Sigmoid colon (tissue), 7 donors: Measurements from ENCODE around the gene ASTL. TPM values are rescaled to one million over a fixed set of nuclear protein-coding genes. Genes with fewer than 3 reads are reported as not detected.

ENCODE experiments used
- DNase-seq: peaks from one replicate; pipeline ENCODE4 v3.0.0-alpha.2; 2019
- H3K27ac ChIP-seq, 4 donors: fragments of 200-600 bp; sonication (generic); one replicate each; pipeline ENCODE4 v1.5.1; 2016 to 2019; ENCODE audit warnings: mild to moderate bottlenecking in 1 of 4
- H3K27me3 ChIP-seq, 3 donors: fragments of 200-600 bp; sonication (generic); one replicate each; pipeline ENCODE4 v1.5.1; 2019; ENCODE audit warnings: mild to moderate bottlenecking in 1 of 3
- H3K36me3 ChIP-seq, 4 donors: fragments of 200-600 bp; sonication (generic); one replicate each; pipeline ENCODE4 v1.5.1; 2016 to 2019
- H3K4me1 ChIP-seq, 4 donors: fragments of 200-600 bp; sonication (generic); one replicate each; pipeline ENCODE4 v1.5.1; 2017 to 2019
- H3K4me3 ChIP-seq, 4 donors: fragments of 200-600 bp; sonication (generic); one replicate each; pipeline ENCODE4 v1.5.1; 2017 to 2019; ENCODE audit warnings: mild to moderate bottlenecking in 2 of 4, moderate library complexity in 1 of 4
- H3K9me3 ChIP-seq, 4 donors: fragments of 200-600 bp in 3 of 4; sonication (generic) in 3 of 4; one replicate each; pipeline versions ENCODE4 v1.5.1 to v1.6.1; 2013 to 2019
- EP300 ChIP-seq, 4 donors: sonication (generic); formaldehyde crosslinking; IDR thresholded peaks; one replicate each; pipeline ENCODE4 v1.6.1; 2017; ENCODE audit warnings: antibody characterized with exemption in 4 of 4
- POLR2A ChIP-seq, 2 donors: fragments of 450-650 bp; IDR thresholded peaks; one replicate each; pipeline ENCODE4 v1.6.1; 2016; ENCODE audit warnings: antibody characterized with exemption in 2 of 2, mild to moderate bottlenecking in 2 of 2, moderate library complexity in 2 of 2
- POLR2AphosphoS5 ChIP-seq, 4 donors: sonication (generic); formaldehyde crosslinking; IDR thresholded peaks; one replicate each; pipeline ENCODE4 v1.6.1; 2017; ENCODE audit warnings: antibody characterized with exemption in 4 of 4
- WGBS, 2 donors: extraction: QIAGEN DNeasy Blood & Tissue Kit; methylation state at CpG; one replicate each; pipeline ENCODE4 v1.1.7; 2013; 5-methylcytosine and 5-hydroxymethylcytosine counted together
- intact Hi-C: fragments of 100-400 bp; cut with DNase I; formaldehyde crosslinking; loops from one replicate; pipeline ENCODE4 v1.15.1; 2023
- polyA plus RNA-seq, 3 donors: library from polyadenylated mRNA; stranded (reverse); fragments of 200-250 nt; gene quantifications; one replicate each; pipeline ENCODE4 v1.2.3, GENCODE V29; 2013
- total RNA-seq, 4 donors: library from RNA; depleted of rRNA; stranded (reverse); fragments of >200 nt; gene quantifications; one replicate each; pipeline ENCODE4 v1.1.0, GENCODE V29; 2016
- TF ChIP-seq, protein P1 (sequence below), 4 experiments: fragments of 450-650 bp in 3 of 4; fragments of 200-600 bp in 1 of 4; IDR thresholded peaks; one replicate each; pipeline ENCODE4 v1.5.1; 2016 to 2019; ENCODE audit warnings: antibody characterized with exemption in 4 of 4, mild to moderate bottlenecking in 3 of 4, moderate library complexity in 2 of 4
- donor health status: healthy with polysubstance abuse.
- donor health status: Bipolar disorder and iron deficiency.
- donor health status: healthy.

Gene ASTL
- total and polyA plus RNA-seq, 7 donors: 0.36 TPM; not detected in 6

DNA sequence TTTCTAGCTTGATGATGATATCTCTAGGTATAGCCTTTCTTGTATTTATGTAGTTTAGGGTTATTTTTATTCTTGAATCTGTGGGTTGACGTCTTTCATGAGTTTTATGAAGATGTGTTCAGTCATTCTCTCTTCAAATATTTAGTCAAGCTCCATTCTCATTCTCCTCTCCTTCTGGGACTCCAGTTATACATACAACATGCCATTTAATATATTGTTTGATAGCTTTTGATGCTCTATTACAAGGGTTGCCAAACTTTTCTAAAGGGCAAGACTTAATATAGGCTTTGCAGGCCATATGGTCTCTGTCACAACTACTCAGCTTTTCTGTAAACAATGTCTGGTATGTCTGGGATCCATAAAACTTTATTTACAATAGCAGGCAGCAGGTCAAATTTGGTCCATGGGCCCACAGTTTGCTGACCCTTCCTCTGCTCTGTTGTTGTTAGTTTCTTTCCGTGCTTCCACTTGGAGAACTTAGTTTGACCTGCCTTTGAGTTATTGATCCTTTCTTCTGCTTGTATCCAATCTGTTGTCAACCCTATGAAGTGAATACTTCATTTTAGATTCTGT lies 63.0 kb downstream of the ASTL start:
- H3K4me3 ChIP-seq: no peak overlapping the region
- H3K27ac ChIP-seq: no peak overlapping the region
- DNase-seq: no peak
- intact Hi-C loops: no loop called here
- no peak for TF ChIP-seq POLR2A (IDR thresholded peaks at IDR 0.05)
- TF ChIP-seq, protein P1, sequence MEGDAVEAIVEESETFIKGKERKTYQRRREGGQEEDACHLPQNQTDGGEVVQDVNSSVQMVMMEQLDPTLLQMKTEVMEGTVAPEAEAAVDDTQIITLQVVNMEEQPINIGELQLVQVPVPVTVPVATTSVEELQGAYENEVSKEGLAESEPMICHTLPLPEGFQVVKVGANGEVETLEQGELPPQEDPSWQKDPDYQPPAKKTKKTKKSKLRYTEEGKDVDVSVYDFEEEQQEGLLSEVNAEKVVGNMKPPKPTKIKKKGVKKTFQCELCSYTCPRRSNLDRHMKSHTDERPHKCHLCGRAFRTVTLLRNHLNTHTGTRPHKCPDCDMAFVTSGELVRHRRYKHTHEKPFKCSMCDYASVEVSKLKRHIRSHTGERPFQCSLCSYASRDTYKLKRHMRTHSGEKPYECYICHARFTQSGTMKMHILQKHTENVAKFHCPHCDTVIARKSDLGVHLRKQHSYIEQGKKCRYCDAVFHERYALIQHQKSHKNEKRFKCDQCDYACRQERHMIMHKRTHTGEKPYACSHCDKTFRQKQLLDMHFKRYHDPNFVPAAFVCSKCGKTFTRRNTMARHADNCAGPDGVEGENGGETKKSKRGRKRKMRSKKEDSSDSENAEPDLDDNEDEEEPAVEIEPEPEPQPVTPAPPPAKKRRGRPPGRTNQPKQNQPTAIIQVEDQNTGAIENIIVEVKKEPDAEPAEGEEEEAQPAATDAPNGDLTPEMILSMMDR (IDR thresholded peaks at IDR 0.05): no peak
- no peak for TF ChIP-seq POLR2AphosphoS5 (IDR thresholded peaks at IDR 0.05)
- TF ChIP-seq EP300 (IDR thresholded peaks at IDR 0.05): no peak
- peaks cover 0 to 6% (median 1%) of the 10 kb centered on the region in 4 donors for H3K9me3 ChIP-seq
- no peaks in the 10 kb centered on the region for H3K27me3 ChIP-seq
- WGBS, 2 donors: 65 to 70% methylated on average over 2 of the region's 2 CpGs
- H3K36me3 ChIP-seq: no peaks in the 10 kb centered on the region
- H3K4me1 ChIP-seq: no peaks in the 10 kb centered on the region

DNA sequence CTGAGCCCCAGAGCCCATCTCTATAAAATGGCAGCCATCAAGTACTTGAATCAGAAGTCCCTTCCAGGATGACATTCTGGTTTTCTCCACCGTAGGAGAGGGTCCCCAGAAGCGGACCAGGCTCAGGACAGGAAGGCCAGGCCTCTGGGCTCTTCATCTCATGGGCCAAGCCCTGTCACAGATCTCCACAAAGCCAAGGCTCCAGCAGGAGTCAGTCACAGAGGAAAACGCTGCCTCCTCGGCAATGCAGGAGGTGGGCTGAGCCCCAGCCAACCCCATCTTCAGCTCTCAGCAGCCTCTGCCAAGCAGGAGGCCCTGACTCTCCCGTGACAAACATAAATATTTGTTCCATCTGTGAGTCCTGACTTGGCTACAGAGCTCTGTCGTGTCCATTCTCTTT lies 64.1 kb downstream of the ASTL start:
- no peaks in the 10 kb centered on the region for H3K36me3 ChIP-seq
- DNase-seq: no peak
- TF ChIP-seq EP300 (IDR thresholded peaks at IDR 0.05) (no peak), POLR2AphosphoS5 (IDR thresholded peaks at IDR 0.05) (no peak), POLR2A (IDR thresholded peaks at IDR 0.05) (no peak)
- TF ChIP-seq, protein P1 (IDR thresholded peaks at IDR 0.05): no peak
- H3K27ac ChIP-seq: no peak overlapping the region
- H3K27me3 ChIP-seq: no peaks in the 10 kb centered on the region
- H3K4me1 ChIP-seq: no peaks in the 10 kb centered on the region
- WGBS, 2 donors: 82 to 84% methylated on average over 6 of the region's 6 CpGs
- H3K4me3 ChIP-seq: no peak overlapping the region
- H3K9me3 ChIP-seq: peaks cover 0 to 6% (median 1%) of the 10 kb centered on the region in 4 donors
- intact Hi-C loops: no loop called here

DNA sequence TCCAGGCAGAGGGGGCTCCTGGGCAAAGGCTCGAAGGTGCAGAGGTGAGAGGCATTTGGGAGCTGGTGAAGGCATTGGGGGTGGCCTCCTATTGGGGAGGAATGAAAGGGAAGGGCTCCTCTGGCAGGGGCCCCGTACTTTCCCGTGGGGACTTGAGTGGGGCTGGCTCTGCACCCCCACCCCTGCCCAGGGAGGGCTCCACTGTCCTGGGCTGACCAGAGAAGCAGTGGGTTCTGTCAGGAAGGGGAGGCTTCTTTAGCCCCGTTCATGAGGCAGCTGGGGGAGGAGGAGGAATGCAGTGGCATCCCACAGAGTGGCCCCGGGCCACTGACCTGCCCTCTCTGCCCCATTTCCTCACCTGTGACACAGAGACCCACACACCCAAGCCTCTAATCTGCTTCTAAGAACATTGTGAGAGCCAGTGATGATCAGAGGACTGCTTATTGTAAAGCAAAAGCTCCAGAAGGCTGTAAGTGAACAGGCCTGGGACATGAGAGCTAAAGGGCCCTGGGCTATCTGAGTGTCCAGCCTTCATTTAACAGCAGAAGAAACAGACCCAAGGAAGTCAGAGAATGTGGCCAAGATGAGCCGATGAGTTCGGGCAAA lies 65.0 kb downstream of the ASTL start:
- intact Hi-C loops: no loop called here
- DNase-seq: no peak
- WGBS, 2 donors: 77 to 78% methylated on average over 7 of the region's 7 CpGs

More for the DNA sequence above, 65.0 kb downstream of the ASTL start:
- no peaks in the 10 kb centered on the region for H3K36me3 ChIP-seq
- H3K27ac ChIP-seq: no peak overlapping the region
- H3K4me1 ChIP-seq: no peaks in the 10 kb centered on the region
- no peaks in the 10 kb centered on the region for H3K27me3 ChIP-seq
- no peak overlapping the region for H3K4me3 ChIP-seq
- TF ChIP-seq EP300 (IDR thresholded peaks at IDR 0.05) (no peak), POLR2A (IDR thresholded peaks at IDR 0.05) (no peak)
- H3K9me3 ChIP-seq: peaks cover 0 to 6% (median 1%) of the 10 kb centered on the region in 4 donors

Other genes starting within 250 kb of the ASTL start
- gene ANKRD36C, start 146.7 kb downstream of the ASTL start, total RNA-seq: 10 to 100 TPM; 28.8 to 56.5 (median 33.6) TPM
- gene ANKRD36C, start 146.7 kb downstream of the ASTL start, polyA plus RNA-seq: 1 to 10 TPM in 1 of 3 donors, under 1 TPM in 1, not detected in 1; 0.92 to 7.4 TPM
- gene GPAT2, start 103.6 kb downstream of the ASTL start, total RNA-seq: 1 to 10 TPM in 3 of 4 donors, under 1 TPM in 1; 0.33 to 4.9 (median 3.1) TPM
- gene GPAT2, start 103.6 kb downstream of the ASTL start, polyA plus RNA-seq: 1 to 10 TPM in 1 of 3 donors, under 1 TPM in 2; 0.23 to 5.1 (median 0.60) TPM
- gene ADRA2B, start 21.9 kb downstream of the ASTL start, total RNA-seq: 1 to 10 TPM in 2 of 4 donors, under 1 TPM in 2; 0.49 to 1.4 (median 0.83) TPM
- under 1 TPM in 2 of 3 donors, not detected in 1; under 0.01 to 0.54 TPM for gene ADRA2B, start 21.9 kb downstream of the ASTL start, polyA plus RNA-seq
- 1 to 10 TPM in 3 of 4 donors, not detected in 1; 2.5 to 6.7 (median 3.0) TPM for gene DUSP2, start 6.9 kb upstream of the ASTL start, total RNA-seq
- gene DUSP2, start 6.9 kb upstream of the ASTL start, polyA plus RNA-seq: 10 to 100 TPM in 1 of 3 donors, 1 to 10 TPM in 2; 1.2 to 17.4 (median 1.2) TPM
- 10 to 100 TPM; 50.4 to 88.5 (median 73.1) TPM for gene STARD7, start 70.3 kb upstream of the ASTL start, total RNA-seq
- gene STARD7, start 70.3 kb upstream of the ASTL start, polyA plus RNA-seq: 10 to 100 TPM; 39.6 to 74.6 (median 40.5) TPM
- gene TMEM127, start 127.5 kb upstream of the ASTL start, total RNA-seq: 10 to 100 TPM; 24.6 to 30.5 (median 27.9) TPM
- gene TMEM127, start 127.5 kb upstream of the ASTL start, polyA plus RNA-seq: 10 to 100 TPM; 10.8 to 40.1 (median 12.5) TPM
- 100 to 1,000 TPM in 2 of 4 donors, 10 to 100 TPM in 2; 77.4 to 110 (median 95.2) TPM for gene CIAO1, start 127.7 kb upstream of the ASTL start, total RNA-seq
- 10 to 100 TPM; 45.6 to 55.0 (median 51.1) TPM for gene CIAO1, start 127.7 kb upstream of the ASTL start, polyA plus RNA-seq
- 10 to 100 TPM; 69.4 to 86.1 (median 79.2) TPM for gene SNRNP200, start 167.0 kb upstream of the ASTL start, total RNA-seq
- gene SNRNP200, start 167.0 kb upstream of the ASTL start, polyA plus RNA-seq: 10 to 100 TPM; 26.8 to 86.5 (median 31.8) TPM
- gene ITPRIPL1, start 186.8 kb upstream of the ASTL start, total RNA-seq: 1 to 10 TPM in 1 of 4 donors, under 1 TPM in 2, not detected in 1; 0.36 to 2.0 (median 0.83) TPM
- gene ITPRIPL1, start 186.8 kb upstream of the ASTL start, polyA plus RNA-seq: 1 to 10 TPM in 1 of 3 donors, under 1 TPM in 1, not detected in 1; 0.23 to 1.5 TPM
- gene NCAPH, start 197.3 kb upstream of the ASTL start, total RNA-seq: 1 to 10 TPM in 1 of 4 donors, under 1 TPM in 2, not detected in 1; 0.33 to 2.4 (median 0.83) TPM
- gene NCAPH, start 197.3 kb upstream of the ASTL start, polyA plus RNA-seq: 10 to 100 TPM in 1 of 3 donors, 1 to 10 TPM in 2; 2.4 to 17.4 (median 5.5) TPM